GM19239 (cell line): ENCODE data around the gene BSCL2.
A peak's percentile ranks its signal among the peaks of the same experiment; 100 is the strongest.
"Not testable (repeated sequence)": the region's sequence is repeated elsewhere in the genome, so short reads cannot be mapped to it uniquely, and the experiment has no call there.

ENCODE experiments used
- DNase-seq: peaks from one replicate; pipeline ENCODE4 v3.0.0; 2011; ENCODE audit warnings: low spot score; ENCODE audit not compliant: insufficient read length
- FAIRE-seq: peaks from 2 replicates; lab custom pipeline; 2011; peaks lifted over from hg19 to GRCh38; lab: Jason Lieb, UNC

BSCL2 gene

DNA sequence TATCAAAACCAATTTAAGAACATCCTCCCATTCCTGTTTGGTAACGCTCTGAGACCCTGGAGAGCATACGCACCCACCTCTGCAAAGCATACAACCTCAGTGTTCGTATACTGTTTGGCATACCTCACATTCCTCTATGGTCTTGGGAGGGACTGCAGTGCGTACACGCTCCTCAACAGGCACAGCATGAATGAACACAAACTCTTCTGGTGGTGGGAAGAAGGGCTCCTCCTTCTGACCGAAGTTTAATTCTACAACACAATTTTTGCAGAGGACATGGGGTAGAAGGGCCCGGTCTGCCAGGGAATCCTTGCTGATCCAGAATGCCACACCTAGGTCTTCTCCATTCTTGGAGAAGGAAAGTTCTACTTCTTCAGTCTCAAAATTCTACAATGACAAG is 14.8 kb upstream of the BSCL2 start:
- FAIRE-seq: no peak

DNA sequence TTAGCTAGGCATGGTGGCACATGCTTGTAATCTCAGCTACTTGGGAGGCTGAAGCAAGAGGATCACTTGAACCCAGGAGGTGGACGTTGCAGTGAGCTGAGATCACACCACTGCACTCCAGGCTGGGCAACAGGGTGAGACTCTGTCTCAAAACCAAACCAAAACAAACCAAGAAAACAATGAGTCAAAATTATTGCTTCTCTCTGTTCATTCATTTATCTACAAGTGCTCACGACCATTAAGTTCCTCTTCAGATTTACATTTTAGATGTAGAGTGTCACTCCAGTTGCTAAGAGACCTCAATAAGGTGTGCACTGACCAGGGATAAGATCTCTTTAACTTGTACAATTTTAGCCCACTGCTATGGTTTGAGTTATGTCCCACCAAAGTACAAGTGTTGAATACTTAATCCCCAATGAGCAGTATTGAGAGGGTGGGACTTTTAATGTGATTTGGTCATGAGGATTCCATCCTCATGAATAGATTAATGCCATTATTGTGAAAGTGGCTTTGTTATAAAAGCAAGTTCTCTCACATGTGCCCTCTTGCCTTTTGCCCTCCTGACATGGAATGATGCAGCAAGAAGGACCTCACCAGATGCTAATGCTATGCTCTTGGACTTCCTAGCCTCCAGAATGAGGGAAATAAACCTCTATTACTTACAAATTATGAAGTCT is 12.2 kb upstream of the BSCL2 start:
- FAIRE-seq: no peak
- no peak for DNase-seq

More for the DNA sequence above, 14.8 kb upstream of the BSCL2 start:
- DNase-seq: no peak

DNA sequence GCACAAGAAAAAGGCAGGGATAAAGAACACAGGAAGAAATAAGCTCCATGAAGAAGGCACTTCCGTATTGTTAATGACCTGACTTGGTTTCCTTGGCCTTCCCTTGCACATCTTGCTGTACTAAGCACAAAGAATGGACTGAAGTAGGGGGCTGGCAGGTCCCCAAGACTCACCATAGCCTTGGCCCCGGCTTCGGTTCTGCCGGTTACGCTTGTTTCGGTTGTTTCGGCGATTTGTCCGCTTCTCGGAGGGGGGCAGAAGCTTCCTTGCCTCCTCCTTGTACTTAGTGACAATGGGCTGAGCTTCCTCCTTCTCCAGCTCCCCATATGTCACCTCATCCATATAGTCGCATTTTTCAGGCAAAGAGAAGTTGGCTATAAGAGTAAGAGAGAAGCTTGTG is 9.6 kb upstream of the BSCL2 start:
- DNase-seq (no peak), FAIRE-seq (no peak)

- FAIRE-seq (no peak), DNase-seq (no peak)
These were observed 9.0 kb upstream of the BSCL2 start for GRCh38 chr11:62716206-62716605.

GRCh38 chr11:62715150-62716130 is 8.2 kb upstream of the BSCL2 start:
- DNase-seq (no peak), FAIRE-seq (no peak)

GRCh38 chr11:62713343-62713742 is 6.1 kb upstream of the BSCL2 start:
- DNase-seq (no peak), FAIRE-seq (no peak)

DNA sequence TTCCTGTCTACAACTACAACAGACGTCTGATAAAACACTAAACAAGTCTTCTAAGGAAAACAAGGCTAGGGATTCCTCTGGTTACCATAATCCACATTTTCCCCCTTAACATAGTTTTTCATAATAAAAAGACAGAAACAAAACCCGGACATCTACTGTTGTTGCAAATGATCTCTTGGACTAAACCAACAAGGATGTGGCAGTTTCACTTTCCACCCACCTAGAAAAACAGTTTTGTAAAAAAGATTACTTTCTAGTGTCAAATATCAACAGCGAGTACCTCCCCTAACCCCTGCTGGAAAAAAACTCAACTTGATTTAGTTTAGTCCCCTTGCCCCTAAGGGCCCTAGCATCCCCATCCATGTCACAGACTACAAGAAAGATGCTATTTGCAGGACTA is 5.6 kb upstream of the BSCL2 start:
- DNase-seq (no peak), FAIRE-seq (peak; percentile 14)

- DNase-seq (no peak), FAIRE-seq (no peak)
These were observed 5.1 kb upstream of the BSCL2 start for GRCh38 chr11:62712276-62712812.

- DNase-seq: no peak
- no peak for FAIRE-seq
These were observed 2.7 kb upstream of the BSCL2 start for GRCh38 chr11:62710001-62710345.

GRCh38 chr11:62709247-62710000 is 2.2 kb upstream of the BSCL2 start:
- DNase-seq (peak; percentile 77), FAIRE-seq (peak; percentile 91)

- FAIRE-seq (no peak), DNase-seq (no peak)
These were observed 1.6 kb upstream of the BSCL2 start for GRCh38 chr11:62708793-62709192.

GRCh38 chr11:62708392-62708791 is 1.2 kb upstream of the BSCL2 start:
- FAIRE-seq: no peak
- no peak for DNase-seq

- no peak for FAIRE-seq
- DNase-seq: no peak
These were observed 375 bp downstream of the BSCL2 start for GRCh38 chr11:62706850-62707247.

- DNase-seq (peak; percentile 81), FAIRE-seq (peak; percentile 53)
These were observed 1.1 kb downstream of the BSCL2 start for GRCh38 chr11:62705880-62706849.

- FAIRE-seq (no peak), DNase-seq (no peak)
These were observed 1.8 kb downstream of the BSCL2 start for GRCh38 chr11:62705413-62705812.

GRCh38 chr11:62703921-62704320 is 3.3 kb downstream of the BSCL2 start:
- FAIRE-seq, DNase-seq: not testable (repeated sequence)

DNA sequence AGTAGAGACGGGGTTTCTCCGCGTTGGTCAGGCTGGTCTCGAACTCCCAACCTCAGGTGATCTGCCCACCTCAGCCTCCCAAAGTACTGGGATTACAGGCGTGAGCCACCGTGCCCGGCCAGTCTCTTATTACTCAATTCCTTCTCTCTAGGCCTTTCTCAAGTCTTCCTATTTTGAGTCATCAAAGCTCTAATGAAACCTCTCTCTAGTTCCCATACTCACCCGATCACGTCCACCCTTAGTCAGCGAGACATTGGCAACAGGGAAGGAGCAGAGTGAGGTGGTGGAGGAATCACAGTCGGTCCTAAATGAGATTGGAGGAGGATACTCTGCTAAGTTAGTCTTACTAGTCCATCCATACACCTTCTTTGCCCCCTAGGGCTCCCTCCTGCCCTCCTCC is 5.0 kb downstream of the BSCL2 start:
- no peak for DNase-seq
- no peak for FAIRE-seq

- FAIRE-seq: peak; percentile 93
These were observed 12.6 kb downstream of the BSCL2 start for GRCh38 chr11:62694455-62695167.

GRCh38 chr11:62693624-62694023 is 13.6 kb downstream of the BSCL2 start:
- FAIRE-seq, DNase-seq: not testable (repeated sequence)

More at GRCh38 chr11:62694455-62695167, 12.6 kb downstream of the BSCL2 start:
- peak; percentile 81 for DNase-seq
